ENCODE results near the gene IGSF6.
"Not testable (repeated sequence)": the region's sequence is repeated elsewhere in the genome, so short reads cannot be mapped to it uniquely, and the experiment has no call there.

GRCh38 chr16:21631376-21631775 lies 21.0 kb downstream of the IGSF6 start:
- TF ChIP-seq USF2 (IDR thresholded peaks at IDR 0.05; ENCODE audit: borderline replicate concordance, low read depth, low read length); EZH2phosphoT487 (IDR thresholded peaks at IDR 0.05; ENCODE audit: borderline replicate concordance, low read depth); CTCF (IDR thresholded peaks at IDR 0.05); RCOR1 (IDR thresholded peaks at IDR 0.05; ENCODE audit: low read length); SIN3A (IDR thresholded peaks at IDR 0.05; ENCODE audit: borderline replicate concordance, low read depth, low read length); FOXJ3 (CRISPR knock-in tag; IDR thresholded peaks at IDR 0.05); ZBTB33 (IDR thresholded peaks at IDR 0.05; ENCODE audit: borderline replicate concordance, low read depth); TAF1 (IDR thresholded peaks at IDR 0.05; ENCODE audit: borderline replicate concordance, low read depth, low read length); POLR2AphosphoS5 (IDR thresholded peaks at IDR 0.05; ENCODE audit: low read depth, low read length); RAD21 (IDR thresholded peaks at IDR 0.05; ENCODE audit: low read length); EP300 (IDR thresholded peaks at IDR 0.05; ENCODE audit: borderline replicate concordance in 1 of 2, low read depth in 1 of 2, low read length in 1 of 2); JUND (IDR thresholded peaks at IDR 0.05); NFIC (IDR thresholded peaks at IDR 0.05; ENCODE audit: borderline replicate concordance): not testable (repeated sequence)
